ENCODE measurements around the gene NDUFAB1.

NDUFAB1 gene

DNA sequence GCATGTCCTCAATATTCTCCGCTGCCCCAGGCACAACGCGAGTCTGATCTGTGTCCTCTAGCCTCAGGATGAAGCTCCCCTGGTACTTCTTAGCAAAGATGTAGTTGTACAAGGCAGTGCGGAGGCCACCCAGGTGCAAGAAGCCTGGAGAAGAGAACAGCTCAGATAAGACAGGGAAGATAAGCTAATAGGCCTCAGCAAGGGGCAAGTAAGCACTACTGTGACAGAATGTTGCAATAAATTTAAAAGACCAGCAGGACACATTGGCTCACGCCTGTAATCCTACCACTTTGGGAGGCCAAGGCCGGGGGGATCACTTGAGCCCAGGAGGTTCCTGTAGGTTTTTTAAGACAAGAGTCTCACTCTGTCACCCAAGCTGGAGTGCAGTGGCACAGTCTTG, 44.0 kb downstream of the NDUFAB1 start:
- TF ChIP-seq, protein P1, sequence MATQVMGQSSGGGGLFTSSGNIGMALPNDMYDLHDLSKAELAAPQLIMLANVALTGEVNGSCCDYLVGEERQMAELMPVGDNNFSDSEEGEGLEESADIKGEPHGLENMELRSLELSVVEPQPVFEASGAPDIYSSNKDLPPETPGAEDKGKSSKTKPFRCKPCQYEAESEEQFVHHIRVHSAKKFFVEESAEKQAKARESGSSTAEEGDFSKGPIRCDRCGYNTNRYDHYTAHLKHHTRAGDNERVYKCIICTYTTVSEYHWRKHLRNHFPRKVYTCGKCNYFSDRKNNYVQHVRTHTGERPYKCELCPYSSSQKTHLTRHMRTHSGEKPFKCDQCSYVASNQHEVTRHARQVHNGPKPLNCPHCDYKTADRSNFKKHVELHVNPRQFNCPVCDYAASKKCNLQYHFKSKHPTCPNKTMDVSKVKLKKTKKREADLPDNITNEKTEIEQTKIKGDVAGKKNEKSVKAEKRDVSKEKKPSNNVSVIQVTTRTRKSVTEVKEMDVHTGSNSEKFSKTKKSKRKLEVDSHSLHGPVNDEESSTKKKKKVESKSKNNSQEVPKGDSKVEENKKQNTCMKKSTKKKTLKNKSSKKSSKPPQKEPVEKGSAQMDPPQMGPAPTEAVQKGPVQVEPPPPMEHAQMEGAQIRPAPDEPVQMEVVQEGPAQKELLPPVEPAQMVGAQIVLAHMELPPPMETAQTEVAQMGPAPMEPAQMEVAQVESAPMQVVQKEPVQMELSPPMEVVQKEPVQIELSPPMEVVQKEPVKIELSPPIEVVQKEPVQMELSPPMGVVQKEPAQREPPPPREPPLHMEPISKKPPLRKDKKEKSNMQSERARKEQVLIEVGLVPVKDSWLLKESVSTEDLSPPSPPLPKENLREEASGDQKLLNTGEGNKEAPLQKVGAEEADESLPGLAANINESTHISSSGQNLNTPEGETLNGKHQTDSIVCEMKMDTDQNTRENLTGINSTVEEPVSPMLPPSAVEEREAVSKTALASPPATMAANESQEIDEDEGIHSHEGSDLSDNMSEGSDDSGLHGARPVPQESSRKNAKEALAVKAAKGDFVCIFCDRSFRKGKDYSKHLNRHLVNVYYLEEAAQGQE (IDR thresholded peaks at IDR 0.05; ENCODE audit: insufficient read depth in 1 of 2, low read depth in 2 of 2, low read length in 2 of 2): no peak
- TF ChIP-seq FOXP2 (optimal IDR thresholded peaks at IDR 0.05; ENCODE audit: borderline replicate concordance, extremely low read depth, extremely low read length, insufficient read depth): no peak
- TF ChIP-seq TAF1 (IDR thresholded peaks at IDR 0.05; ENCODE audit: borderline replicate concordance, insufficient read depth, low read length): no peak
- no peak for TF ChIP-seq POLR2AphosphoS5 (IDR thresholded peaks at IDR 0.05; ENCODE audit: low read depth, low read length)
- no peak for TF ChIP-seq SIN3A (IDR thresholded peaks at IDR 0.05; ENCODE audit: borderline replicate concordance, insufficient read depth, low read length)

DNA sequence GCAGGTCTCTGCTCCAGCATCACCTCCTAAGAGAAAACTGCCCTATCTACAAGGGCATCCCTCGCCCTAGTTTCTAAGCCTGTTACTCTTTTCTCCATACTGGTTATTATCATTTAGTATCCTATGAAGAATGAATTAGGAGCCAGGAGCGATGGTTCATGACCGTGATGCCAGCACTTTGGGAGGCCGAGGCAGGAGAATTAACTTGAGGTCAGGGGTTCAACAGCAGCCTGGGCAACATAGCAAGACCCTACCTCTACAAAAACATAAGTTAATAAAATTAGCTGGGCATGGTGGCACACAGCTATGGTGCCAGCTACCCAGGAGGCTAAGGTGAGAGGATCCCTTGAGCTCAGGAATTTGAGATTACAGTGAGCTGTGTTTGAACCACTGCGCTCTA, 46.2 kb downstream of the NDUFAB1 start:
- TF ChIP-seq SIN3A (IDR thresholded peaks at IDR 0.05; ENCODE audit: borderline replicate concordance, insufficient read depth, low read length): no peak
- TF ChIP-seq TAF1 (IDR thresholded peaks at IDR 0.05; ENCODE audit: borderline replicate concordance, insufficient read depth, low read length): no peak
- no peak for TF ChIP-seq POLR2AphosphoS5 (IDR thresholded peaks at IDR 0.05; ENCODE audit: low read depth, low read length)
- TF ChIP-seq, protein P1 (IDR thresholded peaks at IDR 0.05; ENCODE audit: insufficient read depth in 1 of 2, low read depth in 2 of 2, low read length in 2 of 2): no peak
- no peak for TF ChIP-seq FOXP2 (optimal IDR thresholded peaks at IDR 0.05; ENCODE audit: borderline replicate concordance, extremely low read depth, extremely low read length, insufficient read depth)

DNA sequence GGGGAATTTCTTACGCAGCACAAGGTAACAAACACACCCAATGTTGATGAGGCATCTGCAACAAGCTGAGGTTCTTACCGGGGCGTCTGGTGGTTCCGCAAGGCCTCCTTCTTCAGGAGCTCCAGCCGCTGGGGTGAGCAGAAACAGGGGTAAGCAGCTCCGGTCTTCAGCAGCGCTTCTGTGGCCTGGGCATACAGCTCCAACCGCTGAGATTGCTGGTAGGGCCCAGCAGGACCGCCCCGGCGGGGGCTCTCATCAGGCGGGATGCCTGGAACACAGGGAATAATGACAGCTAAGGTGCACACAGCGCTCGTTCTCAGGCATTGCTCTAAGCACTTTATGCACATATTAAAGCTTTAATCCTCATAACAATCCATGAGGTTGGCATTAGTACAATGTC, 51.7 kb downstream of the NDUFAB1 start:
- TF ChIP-seq TAF1 (IDR thresholded peaks at IDR 0.05; ENCODE audit: borderline replicate concordance, insufficient read depth, low read length): no peak
- TF ChIP-seq SIN3A (IDR thresholded peaks at IDR 0.05; ENCODE audit: borderline replicate concordance, insufficient read depth, low read length): no peak
- TF ChIP-seq, protein P1 (IDR thresholded peaks at IDR 0.05; ENCODE audit: insufficient read depth in 1 of 2, low read depth in 2 of 2, low read length in 2 of 2): no peak
- no peak for TF ChIP-seq FOXP2 (optimal IDR thresholded peaks at IDR 0.05; ENCODE audit: borderline replicate concordance, extremely low read depth, extremely low read length, insufficient read depth)
- no peak for TF ChIP-seq POLR2AphosphoS5 (IDR thresholded peaks at IDR 0.05; ENCODE audit: low read depth, low read length)

DNA sequence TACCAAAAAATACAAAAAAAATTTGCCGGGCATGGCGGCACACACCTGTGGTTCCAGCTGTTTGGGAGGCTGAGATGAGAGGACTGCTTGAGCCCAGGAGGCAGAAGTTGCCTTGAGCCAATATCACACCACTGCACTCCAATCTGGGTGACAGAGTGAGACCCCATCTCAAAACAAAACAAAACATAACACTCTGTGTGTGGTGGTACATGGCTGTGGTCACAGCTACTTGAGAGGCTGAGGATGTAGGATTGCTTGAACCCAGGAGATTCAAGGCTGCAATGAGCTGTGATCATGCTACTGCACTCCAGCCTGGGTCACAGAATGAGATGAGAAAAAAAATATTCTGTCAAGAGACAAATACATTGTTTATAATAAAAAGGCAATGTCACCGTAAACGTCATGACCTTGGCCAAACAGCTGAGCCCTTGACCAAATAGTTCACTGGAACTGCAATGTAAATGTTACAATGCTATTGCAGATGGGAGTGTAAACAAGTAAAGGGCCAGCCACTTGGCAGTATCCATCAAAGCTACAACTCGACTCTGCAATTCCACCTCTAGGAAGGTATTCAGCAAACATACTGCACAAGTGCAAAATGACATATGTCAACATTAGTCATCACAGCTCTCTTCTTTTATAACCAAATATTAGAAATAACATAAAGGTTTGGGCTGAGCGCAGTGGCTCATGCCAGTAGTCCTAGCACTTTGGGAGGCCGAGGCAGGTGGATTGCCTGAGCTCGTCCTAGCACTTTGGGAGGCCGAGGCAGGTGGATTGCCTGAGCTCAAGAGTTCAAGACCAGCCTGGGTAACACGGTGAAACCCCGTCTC, 55.9 kb downstream of the NDUFAB1 start:
- TF ChIP-seq, protein P1 (IDR thresholded peaks at IDR 0.05; ENCODE audit: insufficient read depth in 1 of 2, low read depth in 2 of 2, low read length in 2 of 2): no peak
- no peak for TF ChIP-seq TAF1 (IDR thresholded peaks at IDR 0.05; ENCODE audit: borderline replicate concordance, insufficient read depth, low read length)
- no peak for TF ChIP-seq SIN3A (IDR thresholded peaks at IDR 0.05; ENCODE audit: borderline replicate concordance, insufficient read depth, low read length)
- TF ChIP-seq FOXP2 (optimal IDR thresholded peaks at IDR 0.05; ENCODE audit: borderline replicate concordance, extremely low read depth, extremely low read length, insufficient read depth): no peak
- no peak for TF ChIP-seq POLR2AphosphoS5 (IDR thresholded peaks at IDR 0.05; ENCODE audit: low read depth, low read length)
